GM12801 (cell line): ENCODE results near the gene ITGA5.

Source experiments
- CTCF ChIP-seq: IDR thresholded peaks from one replicate; pipeline ENCODE4 v1.5.1; 2011; ENCODE audit warnings: control low read depth; ENCODE audit not compliant: insufficient read length; ENCODE audit errors: extremely low read depth

The ITGA5 gene

GRCh38 chr12:54421879-54422250 is 2.8 kb upstream of the ITGA5 start:
- TF ChIP-seq CTCF: no peak

GRCh38 chr12:54421175-54421878 is 2.3 kb upstream of the ITGA5 start:
- TF ChIP-seq CTCF: no peak

- TF ChIP-seq CTCF: no peak
Measured at GRCh38 chr12:54420766-54421144, 1.7 kb upstream of the ITGA5 start.

GRCh38 chr12:54418441-54419087 is 502 bp downstream of the ITGA5 start:
- TF ChIP-seq CTCF: no peak

- no peak for TF ChIP-seq CTCF
Measured at GRCh38 chr12:54417712-54418440, 1.2 kb downstream of the ITGA5 start.

GRCh38 chr12:54416687-54417603 is 2.1 kb downstream of the ITGA5 start:
- TF ChIP-seq CTCF: no peak

- TF ChIP-seq CTCF: no peak
Measured at GRCh38 chr12:54415221-54415929, 3.7 kb downstream of the ITGA5 start.
